ENCODE data around the gene LPP.

Gene LPP

DNA sequence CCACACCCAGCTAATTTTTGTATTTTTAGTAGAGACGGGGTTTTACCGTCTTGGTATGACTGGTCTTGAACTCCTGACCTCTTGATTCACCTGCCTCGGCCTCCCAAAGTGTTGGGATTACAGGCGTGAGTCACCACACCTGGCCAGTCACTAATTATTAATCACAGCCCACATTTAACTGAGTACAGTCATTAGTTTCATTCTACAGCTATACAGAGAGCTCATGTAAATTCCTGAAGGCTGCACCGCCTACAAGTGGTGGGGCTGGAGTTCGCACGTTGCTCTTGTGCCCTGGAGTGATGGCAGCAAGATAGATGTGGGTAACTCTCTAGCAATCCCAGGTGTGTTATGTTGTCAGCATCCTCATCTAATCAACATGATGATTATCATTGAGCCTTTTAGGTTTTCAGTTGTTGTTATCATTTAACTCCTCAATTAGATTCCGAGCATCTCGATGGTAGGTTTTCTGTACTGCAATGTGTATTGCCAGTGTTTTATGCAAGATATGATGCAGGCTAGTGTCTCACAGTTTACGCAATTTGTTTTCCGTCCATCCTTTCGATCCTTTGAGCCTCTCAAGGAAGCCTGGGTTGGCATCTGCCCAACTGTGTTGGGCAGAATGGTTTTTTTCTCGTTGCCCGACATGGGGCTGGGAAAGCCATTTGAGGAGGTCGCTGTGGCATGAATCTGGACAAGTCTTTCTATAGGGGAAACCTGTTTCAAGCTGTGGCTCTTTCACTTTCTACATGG is 216.3 kb downstream of the LPP start:
- DNase-seq = no peak

DNA sequence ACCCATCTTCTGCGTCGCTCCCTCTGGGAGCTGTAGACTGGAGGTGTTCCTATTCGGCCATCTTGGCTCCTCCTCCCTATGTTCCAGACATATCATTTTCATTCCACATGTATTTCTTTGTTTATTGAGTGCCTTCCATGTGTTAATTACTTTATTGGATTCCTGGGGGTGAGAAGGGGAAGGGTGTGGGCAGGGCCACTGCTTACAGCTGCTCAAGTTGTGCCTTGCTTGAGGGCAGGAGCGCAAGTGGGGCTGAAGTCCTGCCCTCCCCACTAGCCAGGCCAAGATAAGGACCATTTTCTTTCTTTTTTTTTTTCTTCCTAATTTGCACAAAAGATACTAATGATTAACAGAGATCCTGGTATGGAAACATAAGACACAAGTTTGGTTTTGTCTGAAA is 224.8 kb downstream of the LPP start:
- no peak for DNase-seq

DNA sequence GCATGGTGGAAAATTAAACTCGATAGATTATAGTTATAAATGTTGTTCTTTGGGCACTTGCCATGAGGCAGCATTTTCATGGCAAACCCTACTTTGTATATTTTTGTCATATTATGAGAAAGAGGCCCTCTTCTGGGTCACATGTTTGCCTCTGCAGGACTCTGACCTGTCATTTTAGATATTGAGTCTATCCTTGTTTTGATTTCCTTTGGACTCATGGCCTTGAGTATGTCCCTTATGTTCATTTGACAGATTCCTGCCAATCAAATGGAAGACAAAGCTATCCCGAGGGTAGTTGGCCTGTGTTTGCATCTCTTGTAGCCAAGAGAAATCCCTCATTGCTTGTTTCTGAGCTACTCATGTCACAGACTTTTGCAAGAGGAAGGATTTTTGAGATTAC is 226.3 kb downstream of the LPP start:
- no peak for DNase-seq

DNA sequence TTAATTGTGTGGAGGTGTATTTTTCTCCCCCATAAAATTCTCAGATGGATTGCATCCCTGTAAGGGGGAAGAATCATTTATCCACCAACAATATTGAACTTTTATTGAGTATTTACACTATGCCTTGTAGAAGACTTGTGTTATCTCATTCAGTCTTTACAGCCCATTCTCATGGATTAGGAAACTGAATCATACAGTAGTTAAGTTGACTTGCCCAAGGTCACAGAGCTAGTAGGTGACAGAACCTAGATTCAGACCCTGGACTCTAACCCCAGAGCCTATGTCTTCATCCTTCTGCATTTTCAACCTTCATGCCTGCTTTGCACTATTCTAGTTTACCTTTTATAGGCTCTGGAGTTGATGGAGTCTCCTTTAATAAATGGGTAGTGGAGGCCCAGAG is 226.8 kb downstream of the LPP start:
- DNase-seq = no peak

DNA sequence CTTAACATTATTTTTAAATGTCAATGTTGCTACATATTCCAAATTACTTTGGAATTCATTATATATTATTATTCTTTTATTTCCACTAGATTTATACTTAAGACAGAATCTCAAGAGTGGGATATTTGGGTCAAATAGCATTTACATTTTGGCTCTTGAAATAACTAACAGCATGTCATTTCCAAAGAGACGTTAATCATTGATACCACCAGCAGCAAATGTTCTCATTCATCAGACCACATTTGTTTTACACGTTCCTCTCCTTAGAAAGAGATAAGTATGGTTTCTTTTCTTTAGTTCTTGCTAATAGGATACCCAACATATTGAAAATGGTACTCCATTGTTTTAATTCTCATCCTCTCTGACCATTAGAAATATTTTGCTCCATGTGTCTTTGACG is 229.8 kb downstream of the LPP start:
- no peak for DNase-seq

DNA sequence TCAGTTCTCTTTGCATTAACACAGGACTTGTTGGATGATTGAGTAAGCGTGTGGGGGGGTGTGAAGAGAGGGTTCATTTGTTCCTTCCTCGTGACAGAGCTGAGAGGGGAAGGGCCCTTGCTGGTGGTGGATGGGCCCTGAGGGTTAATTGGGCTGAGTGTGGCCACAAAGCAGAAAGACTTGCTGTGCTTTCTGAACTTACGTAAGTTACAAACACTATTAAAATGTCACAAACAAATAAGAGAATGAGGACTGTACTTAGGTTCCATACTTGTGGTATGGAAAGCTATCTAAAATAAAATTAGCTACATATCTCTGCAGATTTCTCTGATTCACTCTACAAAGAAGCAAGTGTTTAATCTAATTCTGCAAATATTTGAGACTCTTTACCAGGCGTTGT is 231.3 kb downstream of the LPP start:
- DNase-seq = no peak

DNA sequence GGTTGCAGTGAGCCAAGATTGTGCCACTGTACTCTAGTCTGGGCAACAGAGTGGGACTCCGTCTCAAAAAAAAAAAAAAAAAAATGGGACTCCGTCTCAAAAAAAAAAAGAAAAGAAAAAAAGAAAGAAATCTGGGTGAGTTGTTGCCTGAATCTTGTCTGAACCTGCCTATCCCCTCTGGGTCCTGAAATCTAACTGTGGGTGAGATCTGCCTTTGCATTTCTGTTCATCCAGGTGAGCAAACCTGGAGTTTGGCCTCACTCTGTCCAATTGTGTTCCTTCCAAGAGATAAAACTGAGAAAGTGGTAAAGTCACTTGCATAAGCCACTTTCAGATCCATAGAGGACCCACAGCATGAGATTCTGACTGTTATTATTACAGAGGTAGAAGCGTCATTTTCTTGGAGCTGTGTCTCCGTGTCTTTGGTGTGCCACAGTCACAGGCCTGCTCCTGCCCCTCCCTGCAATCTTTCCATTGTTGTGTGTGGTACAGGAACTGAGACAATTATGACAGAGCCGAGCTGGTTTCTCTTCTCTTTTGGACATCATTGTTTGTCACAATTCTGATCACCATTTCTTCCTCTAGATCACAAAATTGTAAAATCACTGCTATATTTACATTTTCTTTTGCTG is 235.9 kb downstream of the LPP start:
- no peak for DNase-seq

DNA sequence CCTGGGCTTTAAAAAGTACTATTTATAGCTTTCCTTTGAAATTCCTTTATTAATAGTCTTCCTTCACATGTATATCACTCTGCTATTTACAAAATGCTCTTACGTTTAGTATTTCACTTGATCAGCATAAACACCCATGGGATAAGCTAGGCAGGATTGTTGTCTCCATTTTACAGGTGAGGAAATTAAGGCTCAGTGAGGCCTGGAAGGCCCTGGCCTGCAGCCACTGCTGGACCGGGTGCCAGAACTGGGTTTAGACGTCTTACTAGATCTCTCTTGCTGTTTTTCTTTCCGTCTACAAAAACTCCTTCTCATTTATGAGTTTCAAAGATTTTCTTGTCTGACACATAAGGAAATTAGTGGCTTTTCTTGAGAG is 236.4 kb downstream of the LPP start:
- no peak for DNase-seq

DNA sequence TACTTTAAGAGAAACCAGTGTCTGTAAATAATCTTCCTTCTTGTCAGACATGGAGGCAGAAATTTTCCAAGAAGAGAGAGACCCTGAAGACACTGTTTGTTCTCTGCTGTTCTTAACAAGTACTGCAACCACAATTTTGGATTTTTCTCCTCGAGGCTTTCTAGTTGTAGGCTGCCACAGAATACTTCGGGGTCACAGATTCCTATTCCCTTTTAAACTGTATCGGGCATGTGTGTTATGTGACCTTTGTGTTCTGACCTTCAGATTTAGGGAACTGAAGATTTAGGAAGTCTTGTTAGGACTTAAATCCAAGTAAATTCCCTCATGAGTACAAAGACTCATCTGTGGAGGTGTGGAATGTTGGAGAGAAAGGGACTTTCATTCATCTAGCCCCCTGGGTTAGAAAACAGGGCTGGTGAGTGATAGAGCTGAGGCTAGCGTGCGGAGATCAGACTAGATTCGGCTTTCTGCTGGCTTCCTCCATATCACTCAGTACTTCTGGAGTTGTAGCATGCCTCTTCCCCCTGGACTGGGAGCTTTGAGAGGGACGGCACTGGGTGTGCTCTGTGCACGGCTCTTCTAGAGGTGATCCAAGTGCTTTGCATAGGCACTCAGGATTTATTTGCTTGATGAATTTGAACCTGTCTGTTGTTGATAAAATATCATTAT is 237.0 kb downstream of the LPP start:
- no peak for DNase-seq

DNA sequence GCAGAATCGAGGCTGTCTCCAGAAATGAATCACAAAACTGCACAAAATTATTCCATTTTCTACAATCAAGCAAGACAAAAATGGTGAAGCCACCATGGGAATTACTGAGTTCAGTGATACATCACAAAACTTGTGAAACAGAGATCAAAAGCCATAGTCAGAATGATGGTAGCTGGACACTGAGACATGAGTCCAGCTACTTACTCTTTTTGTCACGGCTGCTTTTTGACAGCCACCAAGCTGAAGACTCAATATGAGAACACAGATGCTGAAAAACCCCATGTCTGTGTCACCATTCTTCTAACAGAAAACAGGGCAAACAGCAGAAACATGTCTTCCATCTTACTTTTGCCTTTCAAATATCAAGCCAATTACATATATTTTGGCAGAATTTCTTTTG is 237.6 kb downstream of the LPP start:
- DNase-seq = no peak

DNA sequence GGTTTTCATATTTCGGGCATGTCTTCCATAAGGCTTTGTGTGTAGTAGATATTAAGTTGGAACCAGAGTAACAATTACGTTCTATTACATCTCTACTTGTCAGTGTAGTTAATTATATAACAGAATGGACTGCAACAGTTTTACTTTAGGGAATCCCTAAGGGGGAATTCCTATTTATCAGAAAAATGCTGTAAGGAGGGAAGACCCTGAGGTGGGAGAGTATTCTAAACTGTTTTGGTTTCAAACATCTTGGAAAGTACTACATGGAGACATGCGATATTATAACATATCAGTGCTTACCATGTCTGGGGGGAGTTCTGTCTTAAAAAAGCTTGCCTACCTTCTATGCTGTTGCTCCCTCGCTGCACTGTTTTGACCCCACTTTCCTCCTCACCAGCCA is 238.1 kb downstream of the LPP start:
- no peak for DNase-seq

DNA sequence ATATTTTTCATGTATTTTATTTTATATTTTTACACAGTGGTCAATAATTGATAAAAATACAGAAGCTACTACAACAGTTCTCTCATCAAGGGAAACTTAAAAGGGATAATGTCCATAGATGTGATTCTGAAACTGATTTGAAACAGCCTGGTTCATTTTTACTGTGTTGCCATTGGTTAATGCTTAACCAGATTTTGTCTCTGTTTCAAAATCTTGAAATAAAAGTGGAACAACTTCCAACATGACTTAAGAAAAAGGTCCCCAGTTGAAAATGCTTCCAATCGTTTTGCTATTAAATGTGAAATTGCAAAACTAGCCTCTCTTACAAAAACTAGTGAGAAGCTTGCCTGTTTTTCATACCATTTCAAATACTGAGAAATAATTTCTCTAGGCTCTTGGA is 240.7 kb downstream of the LPP start:
- DNase-seq = no peak

DNA sequence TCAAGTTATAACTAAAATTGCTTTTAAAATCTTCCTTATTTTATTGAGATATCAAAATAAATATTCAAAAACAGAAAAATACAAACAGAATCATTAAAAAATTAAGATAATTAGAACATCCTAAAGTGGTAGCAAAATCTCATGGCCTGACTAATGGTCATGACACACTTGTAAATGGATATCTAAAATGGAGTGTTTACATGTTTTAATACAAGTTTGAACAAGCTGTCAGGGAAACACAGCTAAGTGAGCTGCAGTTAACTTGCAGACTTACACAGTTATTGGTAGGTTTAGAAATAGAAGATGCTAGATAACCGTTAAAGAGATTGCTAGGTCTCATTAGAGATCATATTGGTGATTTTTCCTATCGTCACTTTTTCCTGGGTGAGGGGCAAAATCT is 242.3 kb downstream of the LPP start:
- no peak for DNase-seq

DNA sequence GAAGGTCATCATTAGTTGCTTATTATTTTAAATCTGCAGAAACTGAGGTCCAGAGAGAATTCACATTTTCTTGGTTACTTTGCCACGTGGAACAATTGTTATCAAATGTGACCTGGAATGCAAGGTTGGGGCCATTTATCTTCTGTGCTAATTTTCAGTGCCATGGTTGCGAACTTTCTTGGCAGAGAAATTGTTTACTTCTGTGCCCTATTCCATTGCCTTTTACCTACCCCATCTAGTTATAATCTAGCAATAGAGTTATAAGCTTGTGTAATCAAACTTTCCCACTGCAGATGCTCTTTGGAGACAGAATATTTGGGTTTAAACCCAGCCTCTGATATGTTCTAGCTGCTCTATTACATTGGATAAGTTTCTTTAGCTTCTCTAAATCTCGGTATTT is 242.9 kb downstream of the LPP start:
- no peak for DNase-seq

DNA sequence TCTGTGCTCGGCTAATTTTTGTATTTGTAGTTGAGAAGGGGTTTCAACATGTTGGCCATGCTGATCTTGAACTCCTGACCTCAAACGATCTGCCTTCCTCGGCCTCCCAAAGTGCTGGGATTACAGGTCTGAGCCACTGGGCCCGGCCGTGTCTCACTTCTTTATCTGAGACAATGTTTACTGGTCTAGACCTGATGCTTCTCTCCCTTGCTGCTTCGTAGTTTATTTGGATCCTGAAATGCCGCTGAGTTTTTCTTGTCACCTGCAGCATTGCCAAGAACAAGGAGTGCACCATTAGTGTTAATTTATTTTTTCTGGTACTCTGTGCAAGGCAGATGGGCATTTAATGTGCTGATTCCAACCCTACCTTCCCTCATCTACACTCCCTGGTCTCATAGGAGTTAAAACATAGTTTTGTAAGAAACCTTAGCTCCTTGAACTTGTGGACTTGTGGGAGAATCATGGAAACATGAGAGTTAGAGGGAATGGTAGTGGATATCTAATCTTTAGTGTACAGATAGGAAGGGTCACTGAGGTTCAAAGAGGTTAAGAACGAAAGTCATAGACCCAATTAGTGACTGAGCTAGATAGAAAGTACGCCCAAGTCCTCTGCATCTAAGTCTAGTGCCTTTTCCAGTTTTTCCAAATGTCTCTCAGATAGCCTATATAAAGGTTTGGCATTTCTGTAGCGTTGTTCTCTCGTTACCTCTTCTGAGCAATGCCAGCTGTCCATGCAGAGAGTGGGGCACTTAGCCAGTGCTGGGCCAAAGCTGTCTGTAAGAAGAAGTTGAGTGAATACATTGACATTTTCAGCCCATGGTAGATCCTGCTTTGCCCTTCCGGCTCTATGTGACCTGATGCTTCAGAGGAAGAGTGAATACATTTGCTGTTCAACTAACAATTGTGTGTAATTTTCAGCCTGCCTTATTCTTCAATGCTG is 244.1 kb downstream of the LPP start:
- DNase-seq = no peak

DNA sequence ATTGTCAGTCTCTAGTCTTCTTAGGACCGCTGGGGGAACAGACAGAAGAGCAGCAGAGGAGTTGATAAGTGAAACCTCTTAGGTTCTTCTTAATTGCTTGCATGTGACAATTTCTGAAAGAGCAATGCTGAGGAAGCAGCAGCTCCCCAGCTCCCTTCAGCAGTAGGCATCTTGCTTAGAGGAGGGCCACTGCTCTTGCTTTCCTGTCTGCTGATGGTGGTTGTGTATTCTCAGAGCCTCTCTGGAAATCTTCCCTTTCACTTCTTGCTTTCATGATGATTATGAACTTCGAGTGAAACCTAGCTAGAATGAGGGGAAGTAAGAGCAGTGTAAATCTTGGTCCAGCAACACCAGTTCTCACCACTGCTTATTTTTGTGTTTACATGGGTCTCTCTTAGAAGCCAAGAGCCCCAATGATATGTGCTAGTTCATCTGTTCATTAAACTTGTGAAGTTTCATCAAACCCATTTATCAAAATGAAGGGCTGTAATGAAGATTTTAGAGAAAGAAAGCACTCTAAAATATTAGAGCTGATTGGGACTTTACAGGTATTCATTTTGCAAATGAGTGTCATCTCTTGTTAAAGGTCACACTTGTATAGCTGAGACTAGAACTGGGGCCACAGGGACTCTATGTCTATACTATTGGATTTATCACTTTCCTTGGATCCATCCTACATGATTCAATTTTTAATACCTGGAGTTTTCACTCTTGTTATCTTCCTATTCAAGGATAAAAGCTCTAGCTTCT is 246.7 kb downstream of the LPP start:
- DNase-seq = no peak

DNA sequence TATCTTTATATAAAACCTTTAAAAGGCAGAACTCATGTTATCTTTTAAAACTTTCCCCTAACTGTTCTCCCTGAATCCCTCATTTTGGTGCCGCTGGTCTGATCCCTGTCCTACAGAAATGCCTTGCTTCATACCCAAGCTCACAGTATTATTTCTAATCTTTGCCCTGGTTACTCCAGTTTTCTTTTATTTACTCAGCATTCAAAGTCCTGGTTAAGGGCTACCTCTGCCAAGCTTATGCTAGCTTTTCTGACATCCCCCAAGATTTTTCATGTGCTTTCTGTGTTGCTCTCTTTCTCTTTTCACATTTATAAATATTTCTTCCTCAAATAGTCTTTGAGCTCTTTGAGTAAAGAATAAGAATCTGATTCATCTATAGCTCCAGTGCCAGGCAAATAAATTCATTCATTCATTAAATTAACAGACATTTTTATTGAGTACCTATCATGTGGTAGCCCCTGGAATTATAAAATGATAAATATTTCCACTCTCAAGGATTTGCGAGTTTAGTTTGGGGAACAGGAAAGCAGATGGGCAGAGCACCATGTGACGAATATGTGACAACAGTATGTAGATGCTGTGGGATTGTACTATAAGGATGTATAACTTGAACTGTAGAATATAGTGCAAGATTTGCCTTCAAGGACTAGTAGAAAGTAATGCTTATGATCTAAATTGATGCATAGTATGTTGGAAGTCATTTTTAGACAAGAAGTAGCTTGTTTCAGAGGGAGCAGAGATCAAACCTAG is 247.5 kb downstream of the LPP start:
- no peak for DNase-seq

DNA sequence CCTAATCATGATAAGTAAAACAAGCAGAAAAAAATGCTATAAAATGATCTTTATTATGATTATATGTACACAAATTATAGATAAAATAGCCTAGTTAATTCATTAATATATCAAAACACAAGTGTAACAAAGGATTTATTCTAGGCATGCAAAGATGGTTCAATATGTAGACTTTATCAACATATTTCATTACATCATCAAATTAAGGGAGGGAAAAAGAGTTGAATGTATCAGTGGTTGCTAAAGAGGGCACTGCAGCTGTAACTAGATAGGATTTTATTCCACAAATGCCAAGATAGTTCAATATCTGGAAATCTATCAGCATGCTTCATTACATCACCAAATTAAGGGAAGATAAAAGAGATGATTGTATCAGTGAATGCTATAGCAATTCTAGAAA is 248.3 kb downstream of the LPP start:
- no peak for DNase-seq

DNA sequence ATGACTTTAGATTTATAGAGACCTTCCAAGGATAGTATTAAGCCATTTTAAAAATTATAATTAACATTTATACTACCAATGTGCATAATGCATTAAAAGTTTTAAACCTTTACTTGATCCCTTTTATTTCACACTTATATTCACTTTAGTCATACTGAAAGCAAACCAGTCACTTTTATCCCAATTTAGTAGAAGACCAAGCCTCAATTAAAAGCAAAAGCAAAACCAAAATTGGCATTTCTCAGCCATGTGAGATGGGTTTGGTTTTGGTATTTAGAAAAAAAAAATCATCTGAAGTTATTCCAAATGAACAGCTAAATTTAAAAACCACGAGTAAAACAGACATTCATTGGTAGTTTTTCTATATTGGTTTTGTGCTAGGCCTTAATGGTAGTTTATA is 249.4 kb downstream of the LPP start:
- DNase-seq = no peak

DNA sequence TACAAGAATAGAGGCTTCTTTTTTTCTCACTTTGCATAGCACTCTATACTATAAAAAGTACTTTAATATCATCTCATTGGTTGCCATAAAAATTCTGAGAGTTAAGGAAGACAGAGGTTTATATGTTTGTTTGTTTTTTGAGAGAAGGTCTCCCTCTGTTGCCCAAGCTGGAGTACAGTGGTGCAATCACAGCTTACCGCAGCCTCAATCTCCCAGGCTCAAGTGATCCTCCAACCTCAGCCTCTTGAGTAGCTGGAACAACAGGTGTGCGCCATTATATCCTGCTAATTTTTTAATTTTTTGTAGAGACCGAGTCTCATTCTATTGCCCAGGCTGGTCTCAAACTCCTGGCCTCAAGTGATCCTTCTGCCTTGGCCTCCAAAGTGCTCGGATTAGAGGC is 250.2 kb downstream of the LPP start:
- DNase-seq = no peak

DNA sequence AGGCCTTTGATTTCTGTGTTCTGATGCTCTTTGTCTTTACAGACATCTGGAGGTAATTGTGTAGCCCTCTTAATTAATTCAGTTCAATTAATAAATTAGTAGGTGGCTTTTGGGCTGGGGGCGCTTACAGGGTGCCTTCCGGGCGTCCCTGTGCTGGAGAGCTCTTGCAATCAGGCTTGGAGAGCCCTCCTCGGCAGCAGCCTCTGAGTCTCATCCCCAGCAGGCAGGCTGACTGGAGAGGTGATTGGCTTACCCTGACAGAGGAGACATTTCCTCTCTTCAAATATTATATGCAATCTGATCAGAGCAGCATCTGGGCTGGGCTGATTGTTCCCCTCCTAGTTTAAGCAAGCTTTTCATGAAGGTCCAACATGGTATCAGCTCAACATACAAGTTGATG is 250.7 kb downstream of the LPP start:
- no peak for DNase-seq
